Uterus (tissue), 2 donors: ENCODE results near the gene ZMYND10.

Source experiments
- CTCF ChIP-seq, 4 experiments: fragments of 200-600 bp in 2 of 4; fragments of 450-650 bp in 2 of 4; sonication (generic) in 2 of 4; IDR thresholded peaks; one replicate each; pipeline ENCODE4 v1.5.1; 2016 to 2019; ENCODE audit warnings: antibody characterized with exemption in 4 of 4, mild to moderate bottlenecking in 2 of 4, moderate library complexity in 1 of 4
- POLR2A ChIP-seq, 2 donors: fragments of 450-650 bp; IDR thresholded peaks; one replicate each; pipeline ENCODE4 v1.6.1; 2016; ENCODE audit warnings: antibody characterized with exemption in 2 of 2, mild to moderate bottlenecking in 1 of 2, moderate library complexity in 1 of 2

- TF ChIP-seq CTCF (IDR thresholded peaks at IDR 0.05) (no peak), POLR2A (IDR thresholded peaks at IDR 0.05) (no peak)
These were observed 26.8 kb upstream of the ZMYND10 start for GRCh38 chr3:50372349-50372748.
